A549 (cell line): ENCODE data around the gene RPS6KA1. TPM values are rescaled to one million over a fixed set of nuclear protein-coding genes. Genes with fewer than 3 reads are reported as not detected.

Experiments used
- ATAC-seq, 2 experiments: fragments of 200-7000 bp in 1 of 2; fragments of >200 bp in 1 of 2; cut with Nextera tagmentation in 1 of 2; cut with Tn5 transposase in 1 of 2; 3 replicates each; pipeline versions ENCODE4 v1.8.0 to v1.9.1; 2018 to 2020; ENCODE audit warnings: mild to moderate bottlenecking in 1 of 2, moderate library complexity in 1 of 2
- CTCF ChIA-PET: fragments of 300-600 bp; sonication (Branson Sonifier 250); formaldehyde crosslinking; extraction: SDS; loops from one replicate; lab custom pipeline; 2021; ENCODE audit warnings: antibody characterized with exemption, inconsistent platforms; lab: Yijun Ruan, JAX
- POLR2A ChIA-PET: fragments of 350-600 bp; formaldehyde crosslinking; extraction: SDS; loops from one replicate; lab custom pipeline; 2021; ENCODE audit warnings: antibody characterized with exemption, inconsistent platforms; lab: Yijun Ruan, JAX
- DNase-seq, 2 experiments: peaks; one replicate each; pipeline versions ENCODE4 v3.0.0 to v3.0.0-alpha.2; 2011 to 2016; ENCODE audit warnings: low read depth in 1 of 2, low spot score in 1 of 2
- FAIRE-seq: peaks from 2 replicates; lab custom pipeline; 2011; peaks lifted over from hg19 to GRCh38; lab: Jason Lieb, UNC
- H3K27ac ChIP-seq, 2 experiments: fragments of >200 bp; sonication (Bioruptor Twin); formaldehyde crosslinking; 3 replicates each; pipeline ENCODE4 v1.5.1; 2016 to 2017
- H3K4me1 ChIP-seq: fragments of >200 bp; sonication (Bioruptor Twin); formaldehyde crosslinking; 3 replicates; pipeline ENCODE4 v1.6.1; 2016
- H3K4me2 ChIP-seq: fragments of >200 bp; sonication (Bioruptor Twin); formaldehyde crosslinking; 3 replicates; pipeline ENCODE4 v1.6.1; 2016
- H3K4me3 ChIP-seq: fragments of >200 bp; sonication (Bioruptor Twin); formaldehyde crosslinking; 3 replicates; pipeline ENCODE4 v1.5.1; 2016
- H3K9me3 ChIP-seq: fragments of >200 bp; sonication (Bioruptor Twin); formaldehyde crosslinking; 3 replicates; pipeline ENCODE4 v1.6.1; 2016
- ATOH8 ChIP-seq: fragments of 250-450 bp; sonication (Bioruptor Pico); IDR thresholded peaks from 2 replicates; pipeline ENCODE4 v1.5.0; 2020; ENCODE audit warnings: low read depth, mild to moderate bottlenecking, moderate library complexity
- BHLHE40 ChIP-seq: IDR thresholded peaks from 2 replicates; pipeline ENCODE4 v1.6.1; 2012; ENCODE audit warnings: low read depth, low read length, inconsistent platforms
- CBX2 ChIP-seq: fragments of 200-600 bp; sonication (generic); IDR thresholded peaks from 2 replicates; pipeline ENCODE4 v1.6.1; 2016; ENCODE audit warnings: low read depth, mild to moderate bottlenecking, borderline replicate concordance
- CTCF ChIP-seq: fragments of >200 bp; sonication (Bioruptor Twin); formaldehyde crosslinking; IDR thresholded peaks from 3 replicates; pipeline ENCODE4 v1.5.1; 2016
- E2F6 ChIP-seq: IDR thresholded peaks from 2 replicates; pipeline ENCODE4 v1.6.1; 2012; ENCODE audit warnings: low read depth, borderline replicate concordance
- EHF ChIP-seq: fragments of 250-450 bp; sonication (Bioruptor Pico); IDR thresholded peaks from 2 replicates; pipeline ENCODE4 v1.5.0; 2020; ENCODE audit warnings: mild to moderate bottlenecking
- ESRRA ChIP-seq: fragments of 150-350 bp; IDR thresholded peaks from 2 replicates; pipeline ENCODE4 v1.6.1; 2014; ENCODE audit warnings: mild to moderate bottlenecking, low read length, borderline replicate concordance
- GATA3 ChIP-seq: IDR thresholded peaks from 2 replicates; pipeline ENCODE4 v1.6.1; 2012; ENCODE audit warnings: borderline replicate concordance
- HDAC2 ChIP-seq: fragments of 200-600 bp; sonication (generic); IDR thresholded peaks from 2 replicates; pipeline ENCODE4 v1.6.1; 2016
- HEYL ChIP-seq: fragments of 250-450 bp; sonication (Bioruptor Pico); IDR thresholded peaks from 2 replicates; pipeline ENCODE4 v1.8.0; 2021; ENCODE audit warnings: mild to moderate bottlenecking, moderate library complexity
- HOXA7 ChIP-seq: fragments of 250-450 bp; sonication (Bioruptor Pico); IDR thresholded peaks from 2 replicates; pipeline ENCODE4 v1.5.0; 2020; ENCODE audit warnings: mild to moderate bottlenecking, moderate library complexity
- HOXB5 ChIP-seq: fragments of 250-450 bp; sonication (Bioruptor Pico); IDR thresholded peaks from 2 replicates; pipeline ENCODE4 v1.5.0; 2020; ENCODE audit warnings: mild to moderate bottlenecking, moderate library complexity
- KDM1A ChIP-seq: fragments of 200-600 bp; sonication (generic); IDR thresholded peaks from 2 replicates; pipeline ENCODE4 v1.6.1; 2016; ENCODE audit warnings: low read depth, mild to moderate bottlenecking
- KDM5A ChIP-seq: fragments of 200-600 bp; sonication (generic); IDR thresholded peaks from 2 replicates; pipeline ENCODE4 v1.6.1; 2016; ENCODE audit warnings: antibody characterized with exemption, mild to moderate bottlenecking
- MAZ ChIP-seq: fragments of 150-350 bp; IDR thresholded peaks from 2 replicates; pipeline ENCODE4 v1.6.1; 2014; ENCODE audit warnings: antibody characterized with exemption, low read depth, low read length, borderline replicate concordance
- MYC ChIP-seq: IDR thresholded peaks from 2 replicates; pipeline ENCODE4 v1.6.1; 2012; ENCODE audit warnings: mild to moderate bottlenecking, inconsistent platforms, low read length, improper control_type of control experiment, borderline replicate concordance
- NFE2L2 ChIP-seq: fragments of 150-350 bp; conservative IDR thresholded peaks from 2 replicates; pipeline ENCODE4 v1.6.1; 2014; ENCODE audit warnings: low read length
- NPAS2 ChIP-seq: fragments of 250-450 bp; sonication (Bioruptor Pico); IDR thresholded peaks from 2 replicates; pipeline ENCODE4 v1.8.0; 2022; ENCODE audit warnings: mild to moderate bottlenecking, moderate library complexity, borderline replicate concordance
- NR3C1 ChIP-seq: fragments of >200 bp; sonication (Bioruptor Twin); formaldehyde crosslinking; IDR thresholded peaks from 3 replicates; pipeline ENCODE4 v1.6.1; 2017
- PHF8 ChIP-seq: fragments of 200-600 bp; sonication (generic); IDR thresholded peaks from 2 replicates; pipeline ENCODE4 v1.6.1; 2016; ENCODE audit warnings: low read depth, mild to moderate bottlenecking, antibody characterized with exemption, moderate library complexity, borderline replicate concordance
- POLR2A ChIP-seq: IDR thresholded peaks from 2 replicates; pipeline ENCODE4 v1.6.1; 2012; ENCODE audit warnings: mild to moderate bottlenecking, low read length
- SREBF2 ChIP-seq: fragments of 450-650 bp; IDR thresholded peaks from 2 replicates; pipeline ENCODE4 v1.6.1; 2014; ENCODE audit warnings: mild to moderate bottlenecking, moderate library complexity
- ZFP36 ChIP-seq: fragments of 450-650 bp; IDR thresholded peaks from 2 replicates; pipeline ENCODE4 v1.6.1; 2014; ENCODE audit warnings: borderline replicate concordance; ENCODE audit not compliant: partially characterized antibody
- WGBS: methylation state at CpG from one replicate; pipeline ENCODE4 v1.1.6; 2017; ENCODE audit errors: missing lambda C conversion rate; 5-methylcytosine and 5-hydroxymethylcytosine counted together
- polyA plus RNA-seq, 4 experiments: library from polyadenylated mRNA; depleted of rRNA in 3 of 4; stranded (reverse); fragments of >200 nt; fragmentation: RNase III in 1 of 4; extraction: RNeasy Plus Mini Kit Qiagen cat#74134 plus additional on column Dnase treatment in 1 of 4; gene quantifications; 2 replicates in 3 of 4; 3 replicates in 1 of 4; pipeline ENCODE4 v1.2.3, GENCODE V29; 2011 to 2017

RPS6KA1 gene
- polyA plus RNA-seq, 2 of the 4 experiments (the other 2 are of a cell fraction), result 9.8 to 12.4 TPM

GRCh38 chr1:26548841-26549240 lies 19.3 kb downstream of the RPS6KA1 start:
- WGBS, result 90% methylated on average over 3 of the region's 3 CpGs
- ATAC-seq (no peak), DNase-seq (no peak), FAIRE-seq (no peak)
- H3K4me1 ChIP-seq, result no peaks in the 10 kb centered on the region
- CTCF ChIA-PET, result interaction anchor here (0.6 to 0.9 kb wide), 3 partner anchors 10 to 236 kb away, joined by 3 read pairs; no protein-coding TSS in a partner anchor
- H3K27ac ChIP-seq, result no peak overlapping the region
- H3K9me3 ChIP-seq, result no peaks in the 10 kb centered on the region
- no peak overlapping the region for H3K4me3 ChIP-seq
- H3K4me2 ChIP-seq, result no peak overlapping the region
- no peak for TF ChIP-seq NFE2L2
- TF ChIP-seq HOXA7, result no peak
- no peak for TF ChIP-seq HOXB5 (CRISPR knock-in tag)
- TF ChIP-seq GATA3, result no peak
- no peak for TF ChIP-seq E2F6
- no peak for TF ChIP-seq HEYL (CRISPR knock-in tag)
- TF ChIP-seq ZFP36, result no peak
- no peak for TF ChIP-seq BHLHE40
- no peak for TF ChIP-seq EHF (CRISPR knock-in tag)
- TF ChIP-seq SREBF2, result no peak
- TF ChIP-seq KDM1A, result no peak
- TF ChIP-seq HDAC2, result no peak
- TF ChIP-seq NPAS2 (CRISPR knock-in tag), result no peak
- TF ChIP-seq MAZ, result no peak
- no peak for TF ChIP-seq ESRRA
- TF ChIP-seq NR3C1, result no peak
- TF ChIP-seq CTCF, result no peak
- no peak for TF ChIP-seq MYC
- POLR2A ChIA-PET, result no interaction called here

GRCh38 chr1:26550946-26551345 lies 21.4 kb downstream of the RPS6KA1 start:
- WGBS, result 85% methylated on average over 3 of the region's 3 CpGs
- ATAC-seq (no peak), DNase-seq (no peak), FAIRE-seq (no peak)
- Histone ChIP-seq H3K4me1 (no peaks in the 10 kb centered on the region), H3K9me3 (no peaks in the 10 kb centered on the region), H3K4me3 (no peak overlapping the region), H3K4me2 (no peak overlapping the region), H3K27ac (no peak overlapping the region)
- ChIA-PET CTCF (interaction anchor here (1.5 to 2.7 kb wide), 3 partner anchors 11 to 17 kb away, joined by 4 to 14 read pairs (median 7); no protein-coding TSS in a partner anchor), POLR2A (no interaction called here)
- TF ChIP-seq PHF8, result no peak

- no peak overlapping the region for H3K4me3 ChIP-seq
- CTCF ChIA-PET, result interaction anchor here (0.8 to 2.8 kb wide), 4 partner anchors 14 to 21 kb away, joined by 3 to 14 read pairs (median 8); no protein-coding TSS in a partner anchor
- no peak for ATAC-seq
- H3K4me2 ChIP-seq, result no peak overlapping the region
- POLR2A ChIA-PET, result no interaction called here
- H3K4me1 ChIP-seq, result no peaks in the 10 kb centered on the region
- TF ChIP-seq KDM5A (no peak), ATOH8 (no peak), POLR2A (no peak), BHLHE40 (no peak), CBX2 (no peak), HEYL (CRISPR knock-in tag) (no peak)
- 84% methylated on average over 6 of the region's 6 CpGs for WGBS
- no peak for DNase-seq
- H3K9me3 ChIP-seq, result no peaks in the 10 kb centered on the region
- H3K27ac ChIP-seq, result no peak overlapping the region
- no peak for FAIRE-seq
Observed at GRCh38 chr1:26552720-26553119, 23.2 kb downstream of the RPS6KA1 start.
